ENCODE results near the gene MAN1A1. TPM values are rescaled to one million over a fixed set of nuclear protein-coding genes. Genes with fewer than 3 reads are reported as not detected.
A peak's percentile ranks its signal among the peaks of the same experiment; 100 is the strongest.
"Not testable (repeated sequence)": the region's sequence is repeated elsewhere in the genome, so short reads cannot be mapped to it uniquely, and the experiment has no call there.

MAN1A1 gene
- total RNA-seq, 2 donors from 2014 or later, result 85.4 to 109 TPM

DNA sequence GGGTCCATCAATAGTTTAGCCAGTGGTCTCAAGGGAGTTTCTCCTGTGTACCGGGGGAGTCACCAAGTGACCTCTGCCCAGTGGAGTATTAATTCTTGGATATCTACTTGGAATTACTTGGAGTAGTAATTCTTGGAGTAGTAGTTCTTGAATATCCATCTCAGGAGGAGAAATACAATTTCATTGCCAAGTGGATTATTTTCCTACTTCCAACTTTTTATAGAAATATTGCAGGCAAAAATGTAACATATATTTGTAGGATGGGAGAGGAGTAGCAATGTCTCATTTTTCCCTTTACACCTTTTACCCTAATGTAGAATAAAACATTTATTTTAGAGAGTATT is 179.5 kb downstream of the MAN1A1 start:
- no peak for ATAC-seq
- 71 to 90% methylated on average over 1 of the region's 1 CpG for WGBS, 2 donors

DNA sequence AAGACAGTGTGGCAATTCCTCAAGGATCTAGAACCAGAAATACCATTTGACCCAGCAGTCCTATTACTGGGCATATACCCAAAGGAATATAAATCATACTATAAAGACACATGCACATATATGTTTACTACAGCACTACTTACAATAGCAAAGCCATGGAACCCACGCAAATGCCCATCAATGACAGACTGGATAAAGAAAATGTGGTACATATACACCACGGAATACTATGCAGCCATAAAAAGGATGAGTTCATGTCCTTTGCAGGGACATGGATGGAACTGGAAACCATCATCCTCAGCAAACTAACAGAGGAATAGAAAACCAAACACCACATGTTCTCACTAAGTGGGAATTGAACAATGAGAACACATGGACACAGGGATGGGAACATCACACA is 180.2 kb downstream of the MAN1A1 start:
- H3K4me3 ChIP-seq; DNase-seq; H3K9me3 ChIP-seq; ATAC-seq; H3K27ac ChIP-seq; intact Hi-C loops (cut with DNase I); H3K36me3 ChIP-seq (replicated peaks in 1 of 2; ENCODE audit: insufficient read depth in 1 of 2, low read depth in 2 of 2); H3K27me3 ChIP-seq: not testable (repeated sequence)
- H3K4me1 ChIP-seq, result peaks cover 18% of the 10 kb centered on the region
- 95 to 97% methylated on average over 2 of the region's 2 CpGs for WGBS, 2 donors

More for the DNA sequence above, 179.5 kb downstream of the MAN1A1 start:
- peaks cover 18% of the 10 kb centered on the region for H3K4me1 ChIP-seq
- H3K27me3 ChIP-seq, result no peaks in the 10 kb centered on the region
- H3K9me3 ChIP-seq, result no peaks in the 10 kb centered on the region
- H3K4me3 ChIP-seq, result no peak overlapping the region
- no peak for DNase-seq
- TF ChIP-seq POLR2A (IDR thresholded peaks at IDR 0.05), result no peak
- TF ChIP-seq, protein P1, sequence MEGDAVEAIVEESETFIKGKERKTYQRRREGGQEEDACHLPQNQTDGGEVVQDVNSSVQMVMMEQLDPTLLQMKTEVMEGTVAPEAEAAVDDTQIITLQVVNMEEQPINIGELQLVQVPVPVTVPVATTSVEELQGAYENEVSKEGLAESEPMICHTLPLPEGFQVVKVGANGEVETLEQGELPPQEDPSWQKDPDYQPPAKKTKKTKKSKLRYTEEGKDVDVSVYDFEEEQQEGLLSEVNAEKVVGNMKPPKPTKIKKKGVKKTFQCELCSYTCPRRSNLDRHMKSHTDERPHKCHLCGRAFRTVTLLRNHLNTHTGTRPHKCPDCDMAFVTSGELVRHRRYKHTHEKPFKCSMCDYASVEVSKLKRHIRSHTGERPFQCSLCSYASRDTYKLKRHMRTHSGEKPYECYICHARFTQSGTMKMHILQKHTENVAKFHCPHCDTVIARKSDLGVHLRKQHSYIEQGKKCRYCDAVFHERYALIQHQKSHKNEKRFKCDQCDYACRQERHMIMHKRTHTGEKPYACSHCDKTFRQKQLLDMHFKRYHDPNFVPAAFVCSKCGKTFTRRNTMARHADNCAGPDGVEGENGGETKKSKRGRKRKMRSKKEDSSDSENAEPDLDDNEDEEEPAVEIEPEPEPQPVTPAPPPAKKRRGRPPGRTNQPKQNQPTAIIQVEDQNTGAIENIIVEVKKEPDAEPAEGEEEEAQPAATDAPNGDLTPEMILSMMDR (IDR thresholded peaks at IDR 0.05), result no peak
- H3K36me3 ChIP-seq (replicated peaks in 1 of 2; ENCODE audit: insufficient read depth in 1 of 2, low read depth in 2 of 2), result no peaks in the 10 kb centered on the region
- intact Hi-C loops (cut with DNase I), result no loop called here
- H3K27ac ChIP-seq, result no peak overlapping the region

DNA sequence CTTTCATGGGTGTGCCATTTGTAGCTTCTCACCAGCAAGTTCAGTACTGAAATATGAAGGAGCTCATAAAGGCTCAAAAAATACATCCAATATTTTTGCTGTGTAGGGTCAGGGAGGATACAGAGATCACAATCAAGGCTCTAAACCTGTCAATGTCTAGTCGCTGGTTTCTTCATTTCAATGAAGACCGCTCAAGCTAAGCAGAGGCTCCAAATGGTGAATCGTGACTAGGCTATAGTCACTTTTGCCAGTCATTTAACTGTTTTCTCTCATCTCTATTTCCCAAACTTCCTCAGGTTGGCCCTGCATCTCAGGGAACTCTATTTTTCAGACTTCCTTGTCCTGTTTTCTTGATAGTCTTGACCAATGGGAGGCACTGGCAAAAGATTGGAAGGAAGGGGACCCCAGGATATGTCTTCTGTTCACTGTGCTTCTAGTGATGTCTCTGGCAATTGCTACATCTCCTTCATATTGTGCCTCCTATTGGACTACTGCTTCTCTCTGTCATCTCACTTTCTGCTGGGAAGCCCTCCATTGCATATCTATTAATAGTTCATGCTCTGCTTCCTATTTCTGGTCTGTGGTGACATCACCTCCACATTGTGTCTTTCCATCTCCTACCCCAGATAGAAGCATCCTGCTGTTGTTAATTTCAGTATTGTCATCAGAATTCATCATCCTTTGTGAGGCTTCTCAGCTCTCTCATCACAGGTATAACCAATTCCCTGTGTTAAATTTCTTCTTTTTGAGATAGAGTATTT is 183.4 kb downstream of the MAN1A1 start:
- intact Hi-C loops (cut with DNase I), result no loop called here
- DNase-seq (no peak), ATAC-seq (no peak)
- WGBS, 2 donors, result 81 to 97% methylated on average over 3 of the region's 3 CpGs
- Histone ChIP-seq H3K27me3 (no peaks in the 10 kb centered on the region), H3K4me1 (peaks cover 21% of the 10 kb centered on the region), H3K27ac (no peak overlapping the region), H3K9me3 (no peaks in the 10 kb centered on the region), H3K36me3 (replicated peaks in 1 of 2; ENCODE audit: insufficient read depth in 1 of 2, low read depth in 2 of 2) (no peaks in the 10 kb centered on the region), H3K4me3 (no peak overlapping the region)
- TF ChIP-seq, protein P1 (IDR thresholded peaks at IDR 0.05), result no peak
- TF ChIP-seq POLR2A (IDR thresholded peaks at IDR 0.05), result no peak

DNA sequence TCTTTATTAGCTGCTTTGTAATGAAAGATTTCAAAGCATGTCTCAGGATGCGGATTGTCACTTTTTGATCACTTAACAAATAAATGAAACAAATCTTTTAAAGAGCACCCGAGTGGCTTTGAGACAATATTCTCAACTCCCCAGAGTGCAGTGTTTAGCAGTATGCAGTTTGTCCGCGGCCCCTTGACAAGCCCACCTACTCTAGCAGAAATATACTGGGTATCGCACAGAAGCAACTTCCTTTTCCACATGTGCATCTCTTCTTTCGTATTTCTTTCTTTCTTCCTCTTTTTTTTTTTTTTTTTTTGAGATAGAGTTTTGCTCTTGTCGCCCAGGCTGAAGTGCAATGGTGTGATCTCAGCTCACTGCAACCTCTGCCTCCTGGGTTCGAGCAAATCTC is 186.6 kb downstream of the MAN1A1 start:
- Histone ChIP-seq H3K36me3 (replicated peaks in 1 of 2; ENCODE audit: insufficient read depth in 1 of 2, low read depth in 2 of 2) (no peaks in the 10 kb centered on the region), H3K27ac (peak overlapping the region in 3 of 4 donors; percentile 13 to 69 (median 61)), H3K9me3 (no peaks in the 10 kb centered on the region), H3K4me1 (peaks cover 7% of the 10 kb centered on the region), H3K27me3 (no peaks in the 10 kb centered on the region), H3K4me3 (no peak overlapping the region)
- no peak for TF ChIP-seq POLR2A (IDR thresholded peaks at IDR 0.05)
- TF ChIP-seq, protein P1 (IDR thresholded peaks at IDR 0.05), result no peak
- DNase-seq (no peak), ATAC-seq (no peak)
- 69 to 78% methylated on average over 8 of the region's 8 CpGs for WGBS, 2 donors
- intact Hi-C loops (cut with DNase I), result no loop called here

- Histone ChIP-seq H3K9me3 (no peaks in the 10 kb centered on the region), H3K4me1 (peaks cover 7% of the 10 kb centered on the region), H3K36me3 (replicated peaks in 1 of 2; ENCODE audit: insufficient read depth in 1 of 2, low read depth in 2 of 2) (no peaks in the 10 kb centered on the region), H3K27ac (peak overlapping the region in 3 of 4 donors; percentile 13 to 69 (median 61)), H3K27me3 (no peaks in the 10 kb centered on the region), H3K4me3 (no peak overlapping the region)
- no peak for TF ChIP-seq POLR2A (IDR thresholded peaks at IDR 0.05)
- TF ChIP-seq, protein P1 (IDR thresholded peaks at IDR 0.05), result no peak
- 44 to 46% methylated on average over 2 of the region's 2 CpGs for WGBS, 2 donors
- DNase-seq (no peak), ATAC-seq (peak; percentile 68)
- intact Hi-C loops (cut with DNase I), result no loop called here
Observed at GRCh38 chr6:119162134-119162775, 187.3 kb downstream of the MAN1A1 start.

Measured in body of pancreas (tissue), 4 donors.